SHP77 (cell line): Measurements from ENCODE around the gene FEM1B.

Experiments used
- DNase-seq, 2 experiments: peaks; one replicate each; lab custom pipeline; 2025; lab: John Stamatoyannopoulos, UW

FEM1B gene

DNA sequence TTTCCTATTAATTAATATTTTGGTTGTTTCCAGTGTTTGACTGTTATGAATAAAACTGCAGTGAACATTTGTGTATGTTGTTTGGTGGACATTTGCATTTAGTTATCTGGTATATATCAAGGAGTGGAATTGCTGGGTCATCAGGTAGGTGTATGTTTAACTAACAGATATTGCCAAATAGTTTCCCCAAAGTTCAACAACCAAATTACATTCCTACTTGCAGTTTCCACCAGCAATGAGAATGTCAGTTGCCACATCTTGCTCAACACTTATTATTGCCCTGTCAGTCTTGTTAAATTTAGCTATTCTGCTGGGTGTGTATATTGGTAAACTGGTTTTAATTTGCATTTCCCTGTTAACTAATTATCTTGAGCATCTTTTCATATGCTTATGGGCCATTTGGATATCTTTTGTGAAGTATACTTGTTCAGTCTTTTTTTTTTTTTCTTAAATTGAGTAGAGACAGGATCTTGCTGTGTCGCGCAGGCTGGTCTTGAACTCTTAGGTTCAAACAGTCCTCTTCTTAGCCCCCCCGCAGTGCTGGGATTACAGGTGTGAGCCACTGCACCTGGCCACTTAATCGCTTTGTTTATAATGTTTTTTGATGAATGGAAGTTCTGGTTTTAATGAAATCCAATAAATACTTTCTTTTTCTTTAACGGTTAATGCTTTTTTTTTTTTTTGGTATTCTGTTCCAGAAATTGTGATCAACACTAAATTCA, 7.9 kb downstream of the FEM1B start:
- no peak for DNase-seq

DNA sequence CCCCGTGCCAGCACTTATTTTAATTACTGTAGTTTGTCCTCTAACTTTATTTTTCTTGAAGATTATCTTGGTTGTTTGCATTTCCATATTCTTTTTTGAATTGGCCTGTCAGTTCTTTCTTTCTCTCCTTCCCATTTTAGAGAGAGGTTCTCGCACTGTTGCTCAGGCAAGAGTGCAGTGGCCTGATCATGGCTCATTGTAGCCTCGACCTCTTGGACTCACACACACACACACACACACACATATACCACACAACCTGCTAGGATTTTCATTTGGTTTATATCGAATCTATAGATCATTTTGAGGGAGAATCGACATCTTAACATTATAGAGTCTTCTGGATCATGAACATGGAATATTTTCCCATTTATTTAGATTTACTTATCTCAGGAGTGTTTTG, 8.7 kb downstream of the FEM1B start:
- DNase-seq = no peak

DNA sequence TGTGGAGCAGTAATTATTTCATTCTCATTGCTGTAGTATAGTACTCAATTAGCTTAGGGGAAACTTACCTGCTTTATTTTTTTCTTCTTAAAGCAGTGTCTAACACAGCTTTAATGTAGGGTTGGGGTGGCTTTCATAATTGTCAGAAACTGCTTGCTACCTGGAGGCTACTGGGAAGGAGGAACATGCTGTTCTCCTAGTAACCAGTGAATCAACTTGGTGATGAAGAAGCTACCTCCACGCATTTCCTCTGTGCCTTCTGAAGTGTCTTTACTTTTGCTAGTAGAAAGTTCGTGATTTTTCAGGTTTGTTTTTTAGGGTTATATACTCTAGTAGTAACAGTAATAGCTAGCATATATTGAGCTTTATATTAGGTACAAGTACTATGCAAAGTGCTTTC, 11.5 kb downstream of the FEM1B start:
- DNase-seq = no peak

DNA sequence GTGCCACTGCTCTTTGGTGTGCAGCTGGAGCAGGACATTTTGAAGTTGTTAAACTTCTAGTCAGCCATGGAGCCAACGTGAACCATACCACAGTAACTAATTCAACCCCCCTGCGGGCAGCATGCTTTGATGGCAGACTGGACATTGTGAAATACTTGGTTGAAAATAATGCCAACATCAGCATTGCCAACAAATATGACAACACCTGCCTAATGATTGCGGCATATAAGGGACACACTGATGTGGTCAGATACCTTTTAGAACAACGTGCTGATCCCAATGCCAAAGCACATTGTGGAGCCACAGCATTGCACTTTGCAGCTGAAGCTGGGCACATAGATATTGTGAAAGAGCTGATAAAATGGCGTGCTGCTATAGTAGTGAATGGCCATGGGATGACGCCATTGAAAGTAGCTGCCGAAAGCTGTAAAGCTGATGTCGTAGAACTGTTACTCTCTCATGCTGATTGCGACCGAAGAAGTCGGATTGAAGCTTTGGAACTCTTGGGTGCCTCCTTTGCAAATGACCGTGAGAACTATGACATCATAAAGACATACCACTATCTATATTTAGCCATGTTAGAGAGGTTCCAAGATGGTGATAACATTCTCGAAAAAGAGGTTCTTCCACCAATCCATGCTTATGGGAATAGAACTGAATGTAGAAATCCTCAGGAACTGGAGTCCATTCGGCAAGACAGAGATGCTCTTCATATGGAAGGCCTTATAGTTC, 12.2 kb downstream of the FEM1B start:
- DNase-seq = no peak

DNA sequence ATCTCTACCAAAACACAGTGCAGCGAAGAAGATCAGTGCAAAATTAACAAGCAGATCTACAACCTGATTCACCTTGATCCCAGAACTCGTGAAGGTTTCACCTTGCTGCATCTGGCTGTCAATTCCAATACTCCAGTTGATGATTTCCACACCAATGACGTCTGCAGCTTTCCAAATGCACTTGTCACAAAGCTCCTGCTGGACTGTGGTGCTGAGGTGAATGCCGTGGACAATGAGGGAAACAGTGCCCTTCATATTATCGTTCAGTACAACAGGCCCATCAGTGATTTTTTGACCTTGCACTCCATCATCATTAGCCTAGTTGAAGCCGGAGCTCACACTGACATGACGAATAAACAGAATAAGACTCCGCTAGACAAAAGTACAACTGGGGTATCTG, 13.2 kb downstream of the FEM1B start:
- no peak for DNase-seq

DNA sequence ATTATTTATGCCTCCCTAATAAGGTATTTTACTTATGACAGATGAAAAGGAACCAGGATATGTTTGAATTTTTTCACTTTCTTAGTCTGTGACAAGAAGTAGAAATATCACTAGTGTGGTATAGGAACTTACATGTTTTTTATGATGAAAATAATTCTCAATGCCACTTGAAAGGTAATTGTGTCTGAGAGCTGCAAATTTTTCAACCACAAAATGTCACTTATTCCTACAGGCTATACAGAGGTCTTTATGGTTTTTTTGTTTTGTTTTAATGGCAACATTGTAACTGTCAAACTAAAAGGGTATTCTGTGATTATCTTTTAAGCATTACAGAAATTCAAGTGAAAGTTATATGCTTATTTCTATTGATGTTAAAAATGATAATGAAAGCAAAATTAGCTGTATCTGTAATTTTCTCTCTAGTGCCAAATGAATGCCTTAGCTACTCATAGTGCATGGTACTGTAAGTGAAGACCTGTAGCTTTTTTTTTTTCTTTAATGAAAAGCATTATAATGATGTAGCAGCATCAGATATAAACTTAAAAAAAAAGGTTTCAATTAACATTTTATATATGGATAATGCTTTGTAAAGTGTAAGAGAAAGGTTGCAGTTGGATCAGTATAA, 14.7 kb downstream of the FEM1B start:
- no peak for DNase-seq

DNA sequence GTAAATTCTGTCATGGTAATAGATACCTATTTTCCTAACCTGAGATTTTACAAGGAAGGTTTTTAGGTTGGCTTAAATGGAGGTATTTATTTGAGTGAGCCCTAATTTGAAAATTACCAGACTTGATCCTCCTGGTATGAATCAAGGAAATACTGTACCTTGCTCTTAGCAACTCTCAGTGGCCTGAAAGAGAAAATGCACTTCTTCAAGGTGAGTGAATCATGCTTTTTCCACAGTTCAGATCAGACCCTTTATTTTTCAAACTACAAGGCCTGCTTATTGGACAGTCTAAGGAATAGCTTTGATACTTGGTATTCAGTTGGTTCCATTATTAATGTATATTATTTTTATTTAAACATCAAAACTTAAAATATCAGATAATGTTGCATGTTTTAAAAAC, 15.4 kb downstream of the FEM1B start:
- no peak for DNase-seq

DNA sequence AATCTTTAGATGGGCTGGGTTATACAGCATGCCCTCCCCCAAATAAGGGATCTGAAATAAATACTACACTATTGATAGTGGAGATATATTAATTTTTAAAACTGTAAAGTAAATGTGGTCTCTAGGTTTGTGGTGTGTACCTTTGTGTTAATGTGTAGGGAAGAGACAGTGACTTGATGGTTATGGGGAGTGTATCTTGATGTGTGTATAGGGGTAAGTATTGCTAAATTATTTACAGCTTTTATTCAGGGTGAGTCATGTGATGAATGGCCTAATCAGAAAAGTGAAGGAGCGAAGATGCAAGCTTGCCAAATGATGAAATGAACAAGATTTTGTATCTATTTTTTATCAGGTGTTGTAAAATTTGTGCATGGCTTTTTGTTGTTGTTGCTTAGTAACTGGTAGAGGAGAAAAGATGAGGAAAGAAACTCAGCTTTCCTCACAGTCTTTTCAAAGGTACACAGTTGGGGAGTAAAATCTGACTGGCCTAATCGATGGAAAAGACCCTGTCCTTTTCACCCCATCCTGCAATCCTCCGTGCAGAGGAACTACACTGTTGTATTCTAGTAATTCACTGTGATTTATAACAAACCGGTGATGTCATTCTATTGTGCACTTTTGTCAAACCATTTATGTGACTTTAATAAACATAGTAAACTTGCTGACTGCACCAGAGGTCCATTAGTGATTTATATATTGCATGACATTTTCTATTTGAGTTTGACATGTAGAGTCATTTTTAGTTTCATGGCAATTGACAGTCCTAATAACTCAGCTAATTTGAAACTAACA, 17.7 kb downstream of the FEM1B start:
- DNase-seq = no peak

DNA sequence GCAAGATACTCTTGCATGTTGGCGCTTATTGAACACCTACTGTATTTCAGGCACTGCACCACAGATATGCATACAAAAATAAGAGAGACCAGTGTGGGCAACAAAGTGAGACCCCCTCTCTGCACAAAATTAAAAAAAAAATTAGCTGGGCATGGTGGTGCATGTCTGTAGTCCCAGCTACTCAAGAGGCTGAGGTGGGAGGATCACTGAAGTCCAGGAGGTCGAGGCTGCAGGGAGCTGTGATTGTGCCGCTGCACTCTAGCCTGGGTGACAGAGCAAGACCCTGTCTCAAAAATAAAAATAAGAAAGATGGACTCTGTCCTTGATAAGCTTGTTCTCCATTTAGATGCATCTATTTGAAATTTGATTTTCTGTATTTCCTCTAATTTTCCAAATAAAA, 20.8 kb downstream of the FEM1B start:
- no peak for DNase-seq

DNA sequence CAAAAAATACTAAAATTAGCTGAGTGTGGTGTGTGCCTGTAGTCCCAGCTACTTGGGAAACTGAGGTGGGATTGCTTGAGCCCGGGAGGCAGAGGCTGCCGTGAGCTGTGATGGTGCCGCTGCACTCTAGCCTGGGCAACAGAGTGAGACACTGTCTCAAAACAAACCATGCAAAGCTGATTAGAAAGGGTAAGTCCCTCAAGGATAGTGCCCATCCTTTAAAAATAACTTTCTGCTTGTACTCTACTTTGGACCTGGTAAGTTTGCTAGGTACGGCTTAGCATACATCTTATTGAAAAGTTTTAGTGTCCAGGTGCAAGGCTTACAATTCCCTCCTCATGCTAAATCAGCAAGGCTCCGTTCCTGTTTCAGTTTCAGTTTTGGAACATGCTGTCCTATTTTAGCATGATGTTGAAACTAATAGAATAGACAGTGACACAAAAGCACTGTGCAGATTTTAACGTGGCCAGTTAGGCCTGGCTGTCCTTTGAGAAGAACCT, 21.4 kb downstream of the FEM1B start:
- no peak for DNase-seq

DNA sequence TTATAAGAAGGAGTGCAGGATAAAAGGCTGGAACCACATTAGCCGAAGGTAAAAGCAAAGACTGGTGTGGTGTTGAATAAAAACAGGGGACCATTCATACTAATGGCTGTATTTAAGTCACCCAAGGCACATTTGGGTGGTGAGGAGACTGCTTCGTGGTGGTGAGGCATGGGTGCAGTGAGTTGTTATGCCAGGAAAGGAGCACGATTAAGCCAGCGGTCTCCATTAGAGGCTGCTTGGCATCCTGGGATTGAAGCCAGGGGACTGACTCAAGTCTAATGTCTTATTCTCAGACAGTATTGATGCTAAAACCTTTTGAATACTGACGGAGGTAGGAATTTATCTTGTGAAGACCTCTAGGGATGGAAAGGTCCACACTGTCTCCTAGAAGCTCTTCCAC, 21.9 kb downstream of the FEM1B start:
- DNase-seq = no peak

DNA sequence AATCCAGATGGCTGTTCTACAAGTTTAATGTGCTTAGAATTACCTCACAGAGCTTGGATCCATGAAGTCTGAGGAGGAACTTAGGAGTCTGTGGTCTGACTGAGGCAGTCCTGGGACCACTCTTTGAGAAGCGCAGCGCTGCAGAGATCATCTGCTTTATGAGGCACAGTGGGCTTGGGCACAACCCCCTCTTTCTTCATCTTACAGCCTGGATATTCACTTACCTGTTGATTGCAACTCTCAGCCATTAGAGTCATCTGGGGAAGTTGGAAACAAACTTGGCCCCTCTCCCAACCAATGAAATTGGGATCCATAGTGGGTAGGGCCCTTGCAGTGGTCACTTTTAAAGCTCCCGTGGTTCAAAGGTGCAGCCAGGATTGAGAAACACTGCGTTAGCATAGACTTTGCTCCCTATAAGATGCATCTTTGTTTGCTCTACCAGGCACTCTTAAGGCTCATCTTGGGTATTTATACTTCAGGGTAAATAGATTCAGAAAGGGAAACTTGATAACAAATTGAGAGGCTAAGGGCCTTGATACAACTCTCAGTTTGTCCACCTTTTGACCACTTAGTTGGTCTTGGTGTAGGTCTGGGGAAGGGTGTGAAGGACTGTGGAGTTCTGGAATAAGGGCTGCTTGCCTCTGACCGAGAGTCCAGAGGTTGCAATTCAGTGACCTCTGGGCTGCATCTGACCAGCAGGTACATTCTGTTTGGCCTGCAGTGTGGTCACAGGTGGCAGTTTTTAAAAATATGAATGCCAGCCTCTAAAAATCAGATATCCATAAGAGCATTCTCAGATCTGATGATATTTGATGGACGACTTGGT, 22.8 kb downstream of the FEM1B start:
- no peak for DNase-seq

DNA sequence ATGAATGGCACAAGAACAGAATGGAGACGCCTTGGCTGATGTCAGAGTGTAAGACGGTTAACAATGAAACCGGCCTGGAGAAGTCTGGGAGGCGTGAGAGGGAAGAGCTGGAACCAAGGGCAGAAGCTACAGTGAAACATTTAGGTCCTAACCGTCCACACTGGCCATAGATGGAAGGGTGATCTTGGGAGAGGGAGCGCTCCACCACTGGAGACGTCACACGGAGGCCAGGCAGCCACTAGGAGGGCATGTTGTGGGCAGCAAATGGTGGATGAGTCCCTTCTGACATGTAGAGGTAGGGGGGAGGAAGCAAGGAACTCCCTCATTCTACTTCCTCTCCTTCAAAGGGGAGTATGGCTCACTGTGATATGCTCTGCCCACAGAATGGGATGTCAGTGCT, 23.8 kb downstream of the FEM1B start:
- no peak for DNase-seq

DNA sequence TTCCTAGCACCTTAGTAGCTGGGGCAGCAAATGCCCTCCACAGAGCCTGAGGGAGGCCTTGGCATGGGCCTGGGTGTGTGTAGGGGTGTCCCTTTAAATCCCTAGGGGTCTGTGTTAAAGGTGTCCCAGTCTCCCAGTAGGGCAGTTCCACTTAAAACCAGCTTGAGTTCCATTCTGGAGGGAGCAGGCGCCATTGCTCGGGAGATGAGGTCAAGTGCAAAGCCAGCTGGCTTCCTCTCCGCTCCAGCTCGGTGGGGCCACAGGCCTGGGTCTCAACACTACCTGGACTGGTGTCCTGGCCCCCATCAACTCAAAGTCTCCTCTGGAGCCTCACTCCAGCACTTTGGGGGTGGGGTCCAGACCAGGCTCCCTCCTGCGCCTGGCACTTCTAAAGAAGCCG, 25.2 kb downstream of the FEM1B start:
- no peak for DNase-seq

DNA sequence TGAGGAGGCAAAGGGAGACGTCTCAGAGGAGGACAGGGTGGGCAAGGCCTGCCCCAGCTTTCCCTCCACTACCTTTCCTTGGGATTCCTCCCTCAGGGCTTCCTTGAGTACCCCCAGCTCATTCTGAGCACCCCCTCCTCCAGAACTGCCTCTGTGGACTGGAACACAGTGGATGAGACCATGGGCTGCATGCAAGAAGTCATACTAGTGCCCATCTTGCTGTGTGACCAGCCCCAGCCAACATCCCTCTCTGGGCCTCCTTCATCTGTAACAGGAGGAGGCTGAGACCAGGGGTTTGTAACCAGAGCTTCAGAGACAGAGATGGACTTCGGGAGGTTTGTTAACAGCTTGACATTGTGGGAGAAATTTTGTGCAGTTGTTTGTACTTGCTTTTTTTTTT, 25.6 kb downstream of the FEM1B start:
- DNase-seq = no peak

DNA sequence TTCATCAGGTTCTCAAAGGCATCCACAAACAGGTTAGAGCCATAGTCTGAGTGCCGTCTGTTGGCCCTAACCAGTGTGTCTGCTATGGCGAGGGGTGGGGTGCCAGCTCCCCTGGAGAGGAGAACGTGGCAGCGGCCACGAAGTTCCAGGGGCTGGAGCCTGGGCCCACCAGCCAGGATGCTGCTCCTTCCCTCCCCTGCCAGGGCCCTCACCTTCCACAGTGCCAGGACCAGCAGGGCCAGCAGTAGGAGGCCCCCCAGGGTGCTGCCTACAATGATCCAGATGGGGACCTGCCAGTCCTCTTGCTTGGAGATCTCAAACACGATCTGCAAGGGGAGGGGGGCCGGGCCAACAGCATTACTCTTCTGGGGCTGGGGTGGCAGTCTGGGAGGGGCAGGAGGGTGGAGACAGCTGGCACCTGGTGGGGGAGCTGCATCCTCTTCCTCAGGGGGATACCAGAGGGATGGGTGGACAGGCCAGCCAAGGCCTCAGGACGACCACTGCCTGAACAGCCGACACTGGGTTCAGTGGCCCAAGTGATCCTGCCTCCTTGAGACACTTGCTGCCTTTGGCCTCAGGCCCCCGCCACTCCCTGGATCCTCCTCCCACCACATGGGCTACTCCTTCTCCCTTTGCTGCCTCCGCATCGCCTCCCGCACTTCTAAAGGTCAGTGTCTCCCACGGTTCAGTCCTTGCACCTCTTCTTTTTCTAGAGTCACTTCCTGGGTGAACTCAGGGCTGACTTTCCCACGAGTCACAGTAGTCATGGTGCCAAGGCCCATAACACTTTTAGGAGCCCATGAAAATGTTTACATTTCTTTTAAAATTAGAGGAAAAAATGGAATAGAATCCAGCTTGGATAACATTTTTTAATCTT, 26.3 kb downstream of the FEM1B start:
- DNase-seq = no peak

DNA sequence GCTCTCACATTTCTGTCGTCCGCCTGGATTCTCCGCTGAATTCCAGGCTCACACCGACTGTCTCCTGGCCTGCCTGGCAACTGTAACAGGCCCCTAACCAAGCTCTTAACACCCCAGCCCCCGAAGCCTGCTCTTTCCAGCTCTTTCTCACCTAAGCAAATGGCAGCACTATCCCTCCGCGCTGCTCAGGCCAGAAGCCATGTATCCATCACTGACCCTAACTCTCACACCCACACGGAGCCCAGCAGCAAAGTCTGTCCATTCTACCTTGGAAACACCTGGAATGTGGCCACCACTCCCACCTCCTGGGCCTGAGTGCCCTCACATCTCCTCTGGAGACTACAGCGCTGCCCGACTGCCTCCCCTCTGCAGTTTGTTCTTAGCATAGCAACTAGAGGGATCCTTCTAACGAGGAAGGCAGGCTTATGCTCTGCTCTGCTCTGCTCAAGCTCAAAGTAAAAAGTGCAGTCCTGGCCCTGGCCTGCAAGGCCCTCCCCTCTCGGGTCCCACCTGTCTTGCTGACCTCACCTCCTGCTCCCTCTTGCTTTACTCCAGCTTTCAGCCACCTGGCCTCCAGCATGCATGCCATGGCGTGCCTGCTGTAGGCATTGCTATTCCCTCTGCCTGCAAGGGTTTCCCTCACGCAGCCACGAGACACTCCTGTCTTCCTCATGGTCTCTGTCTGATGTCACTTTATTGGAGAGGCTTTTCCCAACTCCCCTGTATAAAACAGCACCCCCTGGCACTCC, 27.2 kb downstream of the FEM1B start:
- DNase-seq = peak in 1 of 2 experiments; percentile 12

DNA sequence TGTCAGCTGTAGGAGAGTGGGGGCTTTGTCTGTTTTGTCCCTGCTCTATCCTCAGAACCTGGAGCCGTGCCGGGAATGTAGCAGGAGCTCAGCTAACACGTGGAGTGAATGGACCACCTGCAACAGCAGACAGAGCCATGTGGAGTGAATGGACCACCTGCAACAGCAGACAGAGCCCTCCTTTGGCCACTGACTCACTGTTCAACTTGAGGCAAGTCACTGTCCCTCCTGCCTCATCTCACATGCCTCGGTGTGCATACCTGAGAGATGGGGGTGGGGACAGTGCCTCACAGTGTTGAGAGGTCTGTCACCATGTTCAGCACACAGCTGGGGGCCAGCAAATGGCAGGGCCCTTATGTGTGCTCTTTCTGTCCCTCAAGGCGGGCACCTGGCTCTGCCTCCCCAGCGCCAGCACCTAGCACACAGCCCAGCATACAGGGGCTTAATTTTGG, 27.9 kb downstream of the FEM1B start:
- DNase-seq = no peak

DNA sequence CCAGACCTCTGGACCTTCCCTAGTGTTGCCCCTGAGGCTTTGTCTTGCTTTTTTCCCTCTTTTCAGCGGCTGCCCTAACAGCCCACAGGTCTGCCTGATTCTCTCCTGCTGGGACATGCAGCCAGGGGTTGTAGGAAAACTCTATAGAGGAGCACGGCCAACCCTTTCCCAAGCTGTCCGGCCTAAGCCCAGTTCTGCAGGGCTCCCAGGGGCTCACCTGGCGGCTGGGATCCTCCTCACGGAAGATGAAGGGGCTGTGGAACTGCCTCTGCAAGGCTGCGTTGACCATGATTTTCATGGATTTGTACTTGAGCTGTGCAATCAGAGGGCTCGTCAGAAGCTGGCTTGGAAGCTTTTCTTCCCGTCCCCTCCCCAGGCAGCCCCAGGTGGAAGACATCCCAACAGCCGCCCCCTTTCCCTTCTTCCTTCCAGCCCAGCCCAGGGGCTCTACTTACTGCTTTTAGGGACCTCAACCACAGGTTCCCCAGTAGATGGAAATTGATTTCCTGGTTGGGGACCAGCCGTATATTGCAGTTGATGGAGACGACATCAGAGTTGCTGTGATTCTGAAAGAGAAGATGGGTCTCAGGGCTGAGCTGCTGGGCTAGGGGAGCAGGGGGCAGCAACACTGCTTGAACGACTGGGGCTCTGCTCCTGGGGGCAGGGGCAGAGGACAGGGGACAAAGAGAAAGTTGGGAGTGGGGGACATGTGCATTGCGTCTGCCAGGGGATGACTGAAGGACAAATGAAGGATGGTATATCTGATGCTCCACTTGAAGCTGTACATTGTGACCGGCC, 29.8 kb downstream of the FEM1B start:
- DNase-seq = no peak
